GM19468 (cell line): ENCODE measurements around the gene PAN3.

Source experiments
- ATAC-seq: cut with Tn5 transposase; IDR thresholded peaks from one replicate; pipeline ENCODE4 v1.9.1; 2021; ENCODE audit warnings: mild to moderate bottlenecking, moderate library complexity, moderate number of reproducible peaks; ENCODE audit not compliant: unreplicated experiment; ENCODE audit errors: extremely low read depth

PAN3 gene

GRCh38 chr13:28328271-28328607 lies 189.9 kb downstream of the PAN3 start:
- no peak for ATAC-seq

- no peak for ATAC-seq
Observed at GRCh38 chr13:28329395-28330158, 191.2 kb downstream of the PAN3 start.

GRCh38 chr13:28333204-28333881 lies 195.0 kb downstream of the PAN3 start:
- no peak for ATAC-seq

- no peak for ATAC-seq
Observed at GRCh38 chr13:28336193-28336657, 197.9 kb downstream of the PAN3 start.

GRCh38 chr13:28337166-28338005 lies 199.0 kb downstream of the PAN3 start:
- ATAC-seq, result no peak

- no peak for ATAC-seq
Observed at GRCh38 chr13:28338006-28338574, 199.7 kb downstream of the PAN3 start.

- no peak for ATAC-seq
Observed at GRCh38 chr13:28338742-28339141, 200.4 kb downstream of the PAN3 start.

- ATAC-seq, result no peak
Observed at GRCh38 chr13:28339419-28339818, 201.1 kb downstream of the PAN3 start.

GRCh38 chr13:28340272-28340793 lies 202.0 kb downstream of the PAN3 start:
- no peak for ATAC-seq

- no peak for ATAC-seq
Observed at GRCh38 chr13:28342251-28342650, 203.9 kb downstream of the PAN3 start.

GRCh38 chr13:28344163-28344562 lies 205.8 kb downstream of the PAN3 start:
- no peak for ATAC-seq
